COLO668 (cell line): ENCODE results near the gene SARNP.

ENCODE experiments used
- DNase-seq: peaks from one replicate; lab custom pipeline; 2025; ENCODE audit not compliant: unreplicated experiment; lab: John Stamatoyannopoulos, UW

SARNP gene

GRCh38 chr12:55711786-55712553 is 105.6 kb downstream of the SARNP start:
- DNase-seq, result no peak

GRCh38 chr12:55708695-55709233 is 108.8 kb downstream of the SARNP start:
- no peak for DNase-seq

- peak; percentile 38 for DNase-seq
Measured at GRCh38 chr12:55707841-55708694, 109.5 kb downstream of the SARNP start, which contains the start of gene ITGA7. Gene ITGA7 (minus strand): TSS chr12:55707904. CDS start chr12:55707682, 222 bp downstream.
